SK-N-SH treated with all-trans-retinoic acid at 6 μM for 48 hours (cell line): ENCODE results near the gene RXRG.

ENCODE experiments used
- ESRRG ChIP-seq: fragments of 250-450 bp; sonication (Bioruptor Pico); IDR thresholded peaks from 2 replicates; pipeline ENCODE4 v1.6.1; 2021; ENCODE audit warnings: mild to moderate bottlenecking
- ZNF8 ChIP-seq: fragments of 450-650 bp; formaldehyde crosslinking; IDR thresholded peaks from 2 replicates; pipeline ENCODE4 v1.5.0; 2020; ENCODE audit warnings: mild to moderate bottlenecking, moderate library complexity
- TF ChIP-seq, protein P1 (sequence below): fragments of 250-450 bp; sonication (Bioruptor Pico); IDR thresholded peaks from 2 replicates; pipeline ENCODE4 v1.5.1; 2020; ENCODE audit warnings: low read depth, mild to moderate bottlenecking, moderate library complexity

- TF ChIP-seq, protein P1, sequence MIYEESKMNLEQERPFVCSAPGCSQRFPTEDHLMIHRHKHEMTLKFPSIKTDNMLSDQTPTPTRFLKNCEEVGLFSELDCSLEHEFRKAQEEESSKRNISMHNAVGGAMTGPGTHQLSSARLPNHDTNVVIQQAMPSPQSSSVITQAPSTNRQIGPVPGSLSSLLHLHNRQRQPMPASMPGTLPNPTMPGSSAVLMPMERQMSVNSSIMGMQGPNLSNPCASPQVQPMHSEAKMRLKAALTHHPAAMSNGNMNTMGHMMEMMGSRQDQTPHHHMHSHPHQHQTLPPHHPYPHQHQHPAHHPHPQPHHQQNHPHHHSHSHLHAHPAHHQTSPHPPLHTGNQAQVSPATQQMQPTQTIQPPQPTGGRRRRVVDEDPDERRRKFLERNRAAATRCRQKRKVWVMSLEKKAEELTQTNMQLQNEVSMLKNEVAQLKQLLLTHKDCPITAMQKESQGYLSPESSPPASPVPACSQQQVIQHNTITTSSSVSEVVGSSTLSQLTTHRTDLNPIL, result no peak
- TF ChIP-seq ZNF8, result no peak
- TF ChIP-seq ESRRG, result no peak
Measured at GRCh38 chr1:165389609-165390008, 55.3 kb downstream of the RXRG start.
